Cortex of kidney (tissue), 1 donor: Measurements from ENCODE around the gene SNX2.
"Not testable (repeated sequence)": the region's sequence is repeated elsewhere in the genome, so short reads cannot be mapped to it uniquely, and the experiment has no call there.

Experiments used
- DNase-seq: peaks from one replicate; lab custom pipeline; 2025; lab: John Stamatoyannopoulos, UW

SNX2 gene

GRCh38 chr5:122844136-122844909, 69.4 kb downstream of the SNX2 start:
- no peak for DNase-seq

GRCh38 chr5:122844910-122845228, 70.0 kb downstream of the SNX2 start:
- DNase-seq = no peak

- no peak for DNase-seq
Measured at GRCh38 chr5:122845229-122846050, 70.6 kb downstream of the SNX2 start, which contains the start of gene SNX24. Gene SNX24, plus strand, starts transcription at chr5:122845613. Its CDS starts 21 bp downstream, at chr5:122845634.

DNA sequence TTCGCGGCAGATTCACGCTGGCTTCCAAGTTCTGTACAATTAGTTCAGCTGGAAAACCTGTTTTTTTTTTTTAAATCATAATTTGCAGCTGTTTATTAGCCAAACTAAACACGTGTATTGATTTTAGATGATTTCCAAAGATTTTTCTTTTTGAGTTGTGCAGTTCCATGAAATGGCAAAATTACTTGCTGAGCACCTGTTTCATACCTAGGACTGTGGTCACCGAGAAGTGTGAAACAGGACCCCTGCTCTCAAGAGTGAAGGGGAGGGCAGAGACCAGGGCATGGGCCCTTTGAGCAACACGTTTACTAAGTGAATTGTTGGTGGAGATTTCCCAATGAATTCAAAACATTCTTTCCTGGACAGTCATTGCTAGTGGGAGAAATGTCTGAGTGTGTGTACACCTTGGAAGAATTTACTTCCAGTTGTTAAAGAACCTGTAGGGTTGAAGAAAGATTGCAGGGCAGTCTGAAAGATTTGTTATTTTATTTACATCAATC, 71.2 kb downstream of the SNX2 start:
- DNase-seq = no peak

- no peak for DNase-seq
Measured at GRCh38 chr5:122847687-122848081, 72.8 kb downstream of the SNX2 start.

DNA sequence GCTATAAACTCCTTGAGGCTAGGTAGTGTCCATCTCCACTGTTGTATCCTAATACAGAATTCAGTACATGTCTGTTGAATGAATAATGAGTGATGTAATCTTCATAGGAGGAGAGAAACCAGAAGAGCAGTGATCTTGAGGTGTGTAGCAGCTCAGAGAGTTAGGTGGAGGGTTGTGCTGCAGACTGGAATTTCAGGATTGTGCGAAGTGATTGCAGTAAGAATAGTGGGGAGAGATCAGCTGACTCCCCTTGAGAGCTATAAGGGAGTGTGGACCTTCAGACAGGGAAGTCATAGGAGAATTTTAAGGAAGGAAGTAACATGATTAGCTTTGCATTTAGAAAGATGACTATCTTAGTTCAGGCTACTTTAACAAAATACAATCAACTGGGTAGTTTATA, 74.9 kb downstream of the SNX2 start:
- DNase-seq = no peak

DNA sequence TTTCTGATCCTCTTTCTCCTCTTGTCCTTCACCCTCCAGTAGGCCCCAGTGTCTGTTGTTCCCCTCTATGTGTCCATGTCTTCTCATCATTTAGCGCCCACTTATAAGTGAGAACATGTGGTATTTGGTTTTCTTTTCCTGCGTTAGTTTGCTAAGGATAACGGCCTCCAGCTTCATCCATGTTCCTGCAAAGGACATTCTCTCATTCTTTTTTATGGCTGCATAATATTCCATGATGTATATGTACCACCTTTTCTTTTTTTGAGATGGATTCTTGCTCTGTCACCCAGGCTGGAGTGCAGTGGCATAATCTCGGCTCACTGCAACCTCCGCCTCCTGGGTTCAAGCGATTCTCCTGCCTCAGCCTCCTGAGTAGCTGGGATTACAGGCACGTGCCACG, 82.7 kb downstream of the SNX2 start:
- DNase-seq = not testable (repeated sequence)

DNA sequence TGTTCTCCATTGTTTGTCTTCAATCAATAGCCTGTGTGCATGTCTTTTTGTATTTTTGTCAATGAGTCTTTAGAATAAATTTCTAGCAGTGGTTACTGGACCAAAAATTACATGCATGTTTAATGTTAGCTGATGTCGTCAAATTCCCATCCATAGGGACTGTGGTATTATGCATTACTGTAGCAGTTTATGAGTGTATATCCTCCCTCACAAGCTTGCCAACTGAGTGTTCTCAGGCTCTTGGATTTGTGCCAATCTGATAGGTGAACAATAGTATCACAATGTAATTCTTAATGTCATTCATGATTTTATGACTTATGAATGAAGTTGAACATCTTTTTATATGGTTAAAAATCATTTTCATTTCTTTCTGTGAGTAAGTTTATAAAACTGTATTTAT, 83.6 kb downstream of the SNX2 start:
- no peak for DNase-seq

DNA sequence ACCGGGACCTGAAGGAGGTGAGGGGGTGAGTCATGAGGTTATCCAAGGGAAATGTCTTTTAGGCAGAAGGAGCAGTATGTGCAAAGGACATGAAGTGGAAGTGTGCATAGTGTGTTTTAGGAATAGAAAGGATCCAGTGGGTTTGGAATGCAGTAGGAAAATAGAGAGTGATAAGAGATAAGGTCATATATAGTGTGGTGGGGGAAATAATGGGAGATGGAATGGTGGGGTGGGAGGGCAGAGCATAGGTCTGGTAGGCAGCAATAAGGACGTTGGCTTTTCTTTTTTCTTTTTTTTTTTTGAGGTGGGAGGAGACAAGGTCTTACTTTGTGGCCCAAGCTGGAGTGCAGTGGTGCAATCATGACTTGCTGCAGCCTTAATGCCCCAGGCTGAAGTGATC, 88.4 kb downstream of the SNX2 start:
- no peak for DNase-seq

DNA sequence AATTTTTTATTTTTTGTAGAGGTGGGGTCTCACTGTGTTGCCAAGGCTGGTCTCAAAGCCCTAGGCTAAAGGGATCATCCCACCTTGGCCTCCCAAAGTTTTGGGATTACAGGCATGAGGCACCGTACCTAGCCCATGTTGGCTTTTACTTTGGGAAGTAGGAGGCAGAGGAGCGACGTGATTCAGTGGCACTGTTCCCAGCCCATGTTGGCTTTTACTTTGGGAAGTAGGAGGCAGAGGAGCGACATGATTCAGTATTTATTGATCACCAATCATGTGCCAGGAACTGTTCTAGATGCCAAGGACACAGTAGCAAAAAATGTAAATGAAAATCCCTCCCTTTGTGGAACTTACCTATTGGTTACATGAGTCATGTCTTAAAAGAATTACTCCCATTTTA, 88.8 kb downstream of the SNX2 start:
- DNase-seq = no peak

DNA sequence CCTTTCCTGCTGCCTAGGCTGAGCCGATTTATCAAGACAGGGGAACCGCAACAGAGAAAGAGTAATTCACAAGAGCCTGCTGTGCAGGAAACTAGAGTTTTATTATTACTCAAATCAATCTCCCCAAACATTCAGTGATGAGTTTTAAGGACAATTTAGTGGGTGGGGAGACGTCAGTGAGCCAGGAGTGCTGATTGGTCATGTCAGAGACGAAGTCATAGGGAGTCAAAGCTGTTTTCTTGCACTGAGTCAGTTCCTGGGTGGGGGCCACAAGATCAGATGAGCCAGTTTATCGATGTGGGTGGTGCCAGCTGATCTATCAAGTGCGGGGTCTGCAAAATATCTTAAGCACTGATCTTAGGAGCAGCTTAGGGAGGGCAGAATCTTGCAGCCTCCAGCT, 89.5 kb downstream of the SNX2 start:
- no peak for DNase-seq

- DNase-seq = no peak
Measured at GRCh38 chr5:122864842-122865241, 90.0 kb downstream of the SNX2 start.

- no peak for DNase-seq
Measured at GRCh38 chr5:122870219-122870856, 95.5 kb downstream of the SNX2 start.

DNA sequence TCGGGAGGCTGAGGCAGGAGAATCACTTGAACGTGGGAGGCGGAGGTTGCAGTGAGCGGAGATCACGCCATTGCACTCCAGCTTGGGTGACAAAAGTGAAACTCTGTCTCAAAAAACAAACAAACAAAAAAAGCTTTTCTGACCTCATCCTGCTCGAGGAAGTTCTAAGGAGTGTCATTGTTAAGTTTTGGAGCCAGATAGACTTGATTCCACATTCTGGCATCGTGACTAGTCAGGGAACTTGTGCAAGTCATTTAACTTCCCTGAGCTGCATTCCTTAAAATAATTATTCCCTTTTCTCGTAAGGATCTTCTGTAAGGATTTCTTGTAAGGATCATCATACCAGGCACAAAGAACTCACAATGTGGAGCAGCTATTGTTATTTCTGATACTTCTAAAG, 96.8 kb downstream of the SNX2 start:
- DNase-seq = no peak

GRCh38 chr5:122874179-122874875, 99.4 kb downstream of the SNX2 start:
- no peak for DNase-seq

- DNase-seq = no peak
Measured at GRCh38 chr5:122877518-122877917, 102.6 kb downstream of the SNX2 start.

DNA sequence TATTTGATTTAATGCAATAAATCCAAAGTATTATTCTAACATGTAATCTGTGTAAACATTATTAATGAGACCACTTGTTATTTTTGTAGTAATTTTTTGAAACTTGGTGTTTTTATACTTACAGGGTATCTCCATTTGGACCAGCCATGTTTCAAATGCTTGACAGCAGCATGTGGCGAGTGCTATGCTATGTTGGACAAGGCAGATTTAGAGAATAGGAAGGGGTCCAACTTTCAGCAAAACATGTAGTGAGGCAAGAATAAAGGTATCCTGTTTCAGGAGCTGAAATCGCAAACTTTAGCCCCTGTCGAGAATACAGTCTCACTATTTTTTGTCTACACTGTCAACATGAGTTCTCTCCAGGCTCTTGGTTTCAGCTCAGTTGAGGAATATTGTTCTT, 104.2 kb downstream of the SNX2 start:
- DNase-seq = no peak
